BLaER1 (cell line): ENCODE measurements around the gene LRRC26.
A peak's percentile ranks its signal among the peaks of the same experiment; 100 is the strongest.
"Not testable (repeated sequence)": the region's sequence is repeated elsewhere in the genome, so short reads cannot be mapped to it uniquely, and the experiment has no call there.

Source experiments
- H3K27ac ChIP-seq: shearing (Covaris generic); formaldehyde crosslinking; 2 replicates; pipeline ENCODE4 v1.8.1; 2022
- H3K27me3 ChIP-seq: shearing (Covaris generic); formaldehyde crosslinking; 2 replicates; pipeline ENCODE4 v1.8.1; 2022
- H3K36me3 ChIP-seq: shearing (Covaris generic); formaldehyde crosslinking; 2 replicates; pipeline ENCODE4 v1.8.1; 2022
- H3K4me1 ChIP-seq: shearing (Covaris generic); formaldehyde crosslinking; 2 replicates; pipeline ENCODE4 v1.8.1; 2022
- H3K4me2 ChIP-seq: shearing (Covaris generic); formaldehyde crosslinking; 2 replicates; pipeline ENCODE4 v1.8.1; 2022
- H3K4me3 ChIP-seq: shearing (Covaris generic); formaldehyde crosslinking; 2 replicates; pipeline ENCODE4 v1.8.1; 2022
- H3K9ac ChIP-seq: shearing (Covaris generic); formaldehyde crosslinking; 2 replicates; pipeline ENCODE4 v1.8.1; 2022
- H3K9me3 ChIP-seq: shearing (Covaris generic); formaldehyde crosslinking; 2 replicates; pipeline ENCODE4 v1.8.1; 2022
- H4K20me1 ChIP-seq: shearing (Covaris generic); formaldehyde crosslinking; 2 replicates; pipeline ENCODE4 v1.8.1; 2022
- Cebpa-rat ChIP-seq: shearing (Covaris generic); IDR thresholded peaks from 2 replicates; pipeline ENCODE4 v1.8.1; 2022

The LRRC26 gene

DNA sequence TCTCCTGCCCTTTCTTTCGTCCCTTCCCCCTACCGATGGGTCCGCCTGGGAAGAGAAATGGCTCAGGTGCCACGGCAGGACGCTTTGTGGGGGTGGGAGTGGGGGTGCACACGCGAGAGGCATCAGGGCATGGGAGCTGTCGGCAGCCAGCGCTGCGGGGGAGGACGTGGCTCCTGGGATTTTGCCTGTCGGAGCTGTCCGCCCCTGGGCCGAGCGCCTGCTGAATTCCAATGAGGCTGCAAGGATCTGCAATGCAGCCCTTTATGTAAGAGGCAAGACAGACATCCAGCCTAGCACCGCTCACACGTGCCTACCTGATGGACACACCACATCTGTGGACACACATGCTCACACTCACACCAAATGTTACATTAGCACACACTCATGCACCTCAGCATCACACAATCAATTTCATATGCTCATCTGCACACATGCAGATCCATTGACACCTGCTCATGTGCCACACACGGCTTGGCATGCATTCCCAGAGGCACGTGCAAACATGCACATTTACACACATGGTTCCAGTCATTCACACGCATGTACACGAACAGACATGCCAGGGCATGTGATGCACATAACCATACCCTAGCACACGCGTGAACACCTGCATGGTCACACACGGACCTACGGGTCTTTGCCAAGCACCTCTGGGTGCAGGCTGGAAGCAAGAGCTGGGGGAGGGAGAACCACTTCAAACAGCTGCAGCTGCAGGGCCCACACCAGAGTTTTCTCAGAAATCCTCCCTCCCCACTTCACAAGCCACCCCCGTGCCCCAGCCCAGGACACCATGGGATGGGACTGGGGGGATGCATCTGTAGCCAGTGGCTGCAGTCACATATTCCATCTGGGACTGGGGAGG is 29.5 kb downstream of the LRRC26 start:
- H3K36me3 ChIP-seq: no peaks in the 10 kb centered on the region
- no peak overlapping the region for H3K27ac ChIP-seq
- peaks cover 36% of the 10 kb centered on the region for H4K20me1 ChIP-seq
- no peaks in the 10 kb centered on the region for H3K9me3 ChIP-seq
- no peak overlapping the region for H3K9ac ChIP-seq
- no peak overlapping the region for H3K4me2 ChIP-seq
- peaks cover 32% of the 10 kb centered on the region for H3K4me1 ChIP-seq
- H3K4me3 ChIP-seq: no peak overlapping the region
- H3K27me3 ChIP-seq: peaks cover 74% of the 10 kb centered on the region
- no peak for TF ChIP-seq Cebpa-rat

DNA sequence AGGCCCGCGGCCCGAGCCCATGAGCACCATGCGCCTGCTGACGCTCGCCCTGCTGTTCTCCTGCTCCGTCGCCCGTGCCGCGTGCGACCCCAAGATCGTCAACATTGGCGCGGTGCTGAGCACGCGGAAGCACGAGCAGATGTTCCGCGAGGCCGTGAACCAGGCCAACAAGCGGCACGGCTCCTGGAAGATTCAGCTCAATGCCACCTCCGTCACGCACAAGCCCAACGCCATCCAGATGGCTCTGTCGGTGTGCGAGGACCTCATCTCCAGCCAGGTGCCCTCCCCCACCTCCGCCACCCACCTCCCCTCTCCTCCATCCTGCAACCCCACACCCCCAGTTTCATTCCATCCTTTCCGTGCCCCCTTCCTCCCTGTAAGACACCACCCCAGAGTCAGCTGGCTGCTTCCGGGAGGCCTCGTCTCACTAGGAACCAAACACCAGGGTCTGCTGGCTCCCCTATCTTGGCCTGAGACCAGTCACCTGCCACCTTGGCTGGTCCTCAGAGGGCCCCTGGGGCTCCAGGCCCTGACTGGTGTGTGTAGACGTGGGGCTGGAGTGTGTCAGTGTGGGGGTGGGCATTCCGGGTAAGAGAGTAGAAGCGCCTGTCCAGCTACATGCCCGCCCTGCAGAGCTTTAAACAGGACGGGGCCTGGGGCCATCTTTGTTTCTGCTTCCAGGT is 30.2 kb downstream of the LRRC26 start:
- Histone ChIP-seq H3K27me3 (peaks cover 82% of the 10 kb centered on the region), H3K9ac (no peak overlapping the region), H3K36me3 (no peaks in the 10 kb centered on the region), H4K20me1 (peaks cover 36% of the 10 kb centered on the region), H3K4me1 (peaks cover 32% of the 10 kb centered on the region), H3K4me2 (peak overlapping the region; percentile 74), H3K4me3 (no peak overlapping the region), H3K9me3 (no peaks in the 10 kb centered on the region), H3K27ac (no peak overlapping the region)
- no peak for TF ChIP-seq Cebpa-rat

DNA sequence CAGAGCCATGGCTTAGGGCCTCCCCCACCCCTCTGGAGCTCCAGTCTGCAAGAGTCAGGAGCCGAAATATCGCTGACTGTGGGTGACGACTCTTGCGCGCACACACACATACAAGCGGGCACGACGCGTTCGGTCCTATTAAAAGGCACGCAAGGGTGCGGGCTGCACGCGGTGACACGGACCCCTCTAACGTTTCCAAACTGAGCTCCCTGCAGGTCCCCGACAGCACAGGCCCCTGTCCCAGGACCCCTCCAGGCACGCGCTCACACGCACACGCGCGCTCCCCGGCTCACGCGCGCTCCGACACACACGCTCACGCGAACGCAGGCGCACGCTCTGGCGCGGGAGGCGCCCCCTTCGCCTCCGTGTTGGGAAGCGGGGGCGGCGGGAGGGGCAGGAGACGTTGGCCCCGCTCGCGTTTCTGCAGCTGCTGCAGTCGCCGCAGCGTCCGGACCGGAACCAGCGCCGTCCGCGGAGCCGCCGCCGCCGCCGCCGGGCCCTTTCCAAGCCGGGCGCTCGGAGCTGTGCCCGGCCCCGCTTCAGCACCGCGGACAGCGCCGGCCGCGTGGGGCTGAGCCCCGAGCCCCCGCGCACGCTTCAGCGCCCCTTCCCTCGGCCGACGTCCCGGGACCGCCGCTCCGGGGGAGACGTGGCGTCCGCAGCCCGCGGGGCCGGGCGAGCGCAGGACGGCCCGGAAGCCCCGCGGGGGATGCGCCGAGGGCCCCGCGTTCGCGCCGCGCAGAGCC is 31.0 kb downstream of the LRRC26 start, which contains the start of gene GRIN1:
TSS of gene GRIN1 (plus strand) at position 433 of the 746 bp plus-strand sequence. CDS start 333 bp downstream, outside the sequence.
- no peak for TF ChIP-seq Cebpa-rat
- H3K27ac ChIP-seq: no peak within 1 kb of the TSS

DNA sequence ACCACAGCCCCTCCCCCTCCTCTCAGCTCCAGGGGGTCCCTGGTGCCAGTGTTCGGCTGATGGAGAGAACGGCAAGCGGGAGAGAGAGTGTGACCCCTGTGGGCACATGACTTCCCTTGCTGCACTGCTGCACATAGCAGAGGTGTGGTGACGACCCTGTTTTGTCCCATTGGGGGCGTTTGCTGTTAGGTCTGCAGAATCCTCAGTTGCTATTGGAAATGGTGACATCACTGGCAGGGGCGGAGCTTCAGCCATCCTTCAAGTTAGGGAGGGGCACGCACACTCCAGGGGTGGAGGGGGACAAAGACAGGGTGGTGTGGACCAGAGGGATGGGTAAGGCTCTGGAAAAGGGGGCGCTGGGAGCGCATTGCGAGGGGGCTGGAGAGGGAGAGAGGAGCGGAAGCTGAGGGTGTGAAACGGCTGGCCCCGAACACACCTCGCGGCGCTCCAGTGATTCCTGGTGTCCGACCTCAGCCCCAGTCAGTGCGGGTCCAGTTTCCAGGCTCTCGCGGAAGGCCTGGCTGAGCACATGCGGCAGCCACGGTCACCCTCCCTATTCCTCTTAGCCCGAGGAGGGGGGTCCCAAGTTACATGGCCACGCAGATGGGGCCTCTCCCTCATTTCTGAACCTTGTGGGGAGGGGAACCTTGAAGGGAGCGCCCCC is 31.7 kb downstream of the LRRC26 start:
- Histone ChIP-seq H3K9me3 (no peaks in the 10 kb centered on the region), H3K36me3 (no peaks in the 10 kb centered on the region), H3K27me3 (peaks cover 82% of the 10 kb centered on the region), H3K4me1 (peaks cover 26% of the 10 kb centered on the region), H3K9ac (no peak overlapping the region), H3K27ac (no peak overlapping the region), H3K4me2 (peak overlapping the region; percentile 74), H4K20me1 (peaks cover 36% of the 10 kb centered on the region), H3K4me3 (no peak overlapping the region)
- no peak for TF ChIP-seq Cebpa-rat

More for the DNA sequence above, 31.0 kb downstream of the LRRC26 start, which contains the start of gene GRIN1:
- peak within 1 kb of the TSS; percentile 74 for H3K4me2 ChIP-seq
- H3K36me3 ChIP-seq: no peaks in the 10 kb centered on the region
- H3K9ac ChIP-seq: no peak within 1 kb of the TSS
- H3K9me3 ChIP-seq: no peaks in the 10 kb centered on the region
- H3K27me3 ChIP-seq: peaks cover 88% of the 10 kb centered on the region
- peaks cover 36% of the 10 kb centered on the region for H4K20me1 ChIP-seq
- H3K4me1 ChIP-seq: peaks cover 32% of the 10 kb centered on the region
- H3K4me3 ChIP-seq: no peak within 1 kb of the TSS

DNA sequence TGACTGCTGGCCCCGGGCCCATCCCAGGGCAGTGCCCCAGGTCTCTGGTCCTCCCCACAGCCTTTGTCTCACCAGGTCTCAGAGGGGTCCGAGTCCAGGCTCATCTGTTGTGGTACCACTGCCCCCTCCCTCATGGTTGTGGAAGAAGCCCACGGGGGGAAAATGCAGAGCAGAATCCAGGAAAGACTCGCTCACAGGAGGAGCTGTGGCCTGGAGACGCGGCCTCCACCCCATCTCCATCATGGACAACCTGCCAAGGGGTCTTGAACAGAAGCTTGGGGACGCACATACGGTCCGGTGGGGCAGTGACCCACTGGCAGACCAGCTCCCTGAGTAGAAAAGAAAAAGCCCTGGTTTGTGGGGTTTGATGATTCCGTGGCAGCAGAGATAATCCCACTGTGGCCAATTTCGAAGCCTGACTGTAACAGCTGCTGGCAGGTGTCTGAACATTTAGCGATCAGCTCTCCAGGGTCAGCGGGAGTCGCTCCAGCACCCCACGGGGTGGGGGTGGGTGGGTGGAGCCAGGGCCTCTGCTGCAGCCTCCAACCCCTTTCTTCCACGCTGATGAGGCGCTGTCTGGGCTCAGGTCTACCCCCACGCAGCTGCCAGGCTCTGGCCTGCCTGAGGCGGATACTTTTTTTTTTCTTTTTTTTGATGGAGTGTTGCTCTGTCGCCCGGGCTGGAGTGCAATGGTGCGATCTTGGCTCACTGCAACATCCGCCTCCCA is 32.8 kb downstream of the LRRC26 start:
- Histone ChIP-seq H3K4me3 (no peak overlapping the region), H3K9me3 (no peaks in the 10 kb centered on the region), H3K4me2 (no peak overlapping the region), H3K27ac (no peak overlapping the region), H3K36me3 (no peaks in the 10 kb centered on the region), H3K27me3 (peaks cover 79% of the 10 kb centered on the region), H4K20me1 (peaks cover 36% of the 10 kb centered on the region), H3K9ac (no peak overlapping the region), H3K4me1 (peaks cover 26% of the 10 kb centered on the region)
- TF ChIP-seq Cebpa-rat: no peak

DNA sequence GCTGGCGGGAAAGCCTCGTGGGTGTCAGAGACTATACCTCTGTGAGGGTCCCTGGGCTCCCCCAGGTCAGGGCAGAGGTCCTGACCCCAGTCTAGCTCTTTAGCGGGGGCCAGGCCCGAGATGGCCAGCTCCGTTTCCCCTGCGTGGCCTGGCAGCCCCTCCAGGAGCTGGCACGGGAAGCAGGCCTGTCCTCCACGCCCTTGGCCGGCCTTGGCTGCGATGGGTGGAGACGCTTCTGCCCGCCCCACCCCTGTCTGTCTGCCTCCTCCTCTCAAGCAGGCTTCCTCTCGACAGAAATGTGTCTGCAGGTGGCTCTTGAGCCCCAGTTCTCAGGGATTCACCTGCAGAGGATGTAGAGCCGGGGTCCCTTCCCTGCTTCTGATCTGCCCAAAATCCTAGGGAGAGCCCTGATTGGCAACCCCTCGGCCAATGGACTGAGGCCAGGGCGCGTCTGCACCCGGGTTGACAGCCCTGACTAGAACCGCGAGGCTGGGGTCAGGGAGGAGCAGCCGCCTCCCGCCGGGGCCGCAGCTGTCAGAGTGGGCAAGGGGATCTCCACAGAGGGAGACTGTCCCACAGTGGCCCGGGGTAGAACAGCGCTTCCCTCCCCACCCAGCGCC is 33.5 kb downstream of the LRRC26 start:
- Histone ChIP-seq H4K20me1 (peaks cover 33% of the 10 kb centered on the region), H3K4me2 (no peak overlapping the region), H3K9me3 (no peaks in the 10 kb centered on the region), H3K4me1 (peaks cover 30% of the 10 kb centered on the region), H3K4me3 (no peak overlapping the region), H3K36me3 (no peaks in the 10 kb centered on the region), H3K9ac (no peak overlapping the region), H3K27ac (no peak overlapping the region), H3K27me3 (peaks cover 72% of the 10 kb centered on the region)
- no peak for TF ChIP-seq Cebpa-rat

DNA sequence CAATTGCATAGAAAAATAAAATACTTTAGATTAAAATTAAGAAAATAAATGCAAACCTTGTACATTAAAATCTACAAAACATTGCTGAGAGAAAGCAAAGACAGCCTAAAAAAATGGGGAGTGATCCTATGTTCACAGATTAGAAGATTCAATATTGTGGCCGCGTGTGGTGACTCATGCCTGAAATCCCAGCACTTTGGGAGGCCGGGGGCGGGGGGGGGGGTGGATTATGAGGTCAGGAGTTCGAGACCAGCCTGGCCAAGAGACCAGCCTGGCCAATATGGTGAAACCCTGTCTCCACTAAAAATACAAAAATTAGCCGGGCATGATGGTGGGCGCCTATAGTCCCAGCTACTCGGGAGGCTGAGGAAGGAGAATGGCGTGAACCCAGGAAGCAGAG is 34.7 kb downstream of the LRRC26 start:
- not testable (repeated sequence) for H3K4me3 ChIP-seq, H3K9ac ChIP-seq, H3K4me2 ChIP-seq, H3K36me3 ChIP-seq, H3K27ac ChIP-seq, H3K9me3 ChIP-seq
- H3K27me3 ChIP-seq: peaks cover 61% of the 10 kb centered on the region
- H4K20me1 ChIP-seq: peaks cover 24% of the 10 kb centered on the region
- H3K4me1 ChIP-seq: peaks cover 40% of the 10 kb centered on the region

- no peaks in the 10 kb centered on the region for H3K9me3 ChIP-seq
- no peak overlapping the region for H3K4me2 ChIP-seq
- no peak overlapping the region for H3K4me3 ChIP-seq
- H3K4me1 ChIP-seq: peaks cover 41% of the 10 kb centered on the region
- peaks cover 52% of the 10 kb centered on the region for H3K27me3 ChIP-seq
- TF ChIP-seq Cebpa-rat: no peak
- H3K27ac ChIP-seq: no peak overlapping the region
- peaks cover 15% of the 10 kb centered on the region for H4K20me1 ChIP-seq
- no peak overlapping the region for H3K9ac ChIP-seq
- no peaks in the 10 kb centered on the region for H3K36me3 ChIP-seq
Measured at GRCh38 chr9:137134191-137134590, 35.7 kb downstream of the LRRC26 start.
